ENCODE results near the gene ASXL2. TPM values are rescaled to one million over a fixed set of nuclear protein-coding genes. Genes with fewer than 3 reads are reported as not detected.
A peak's percentile ranks its signal among the peaks of the same experiment; 100 is the strongest.

The ASXL2 gene
- total and polyA plus RNA-seq, 2 of the 13 experiments (the other 11 are each of a cell fraction or from before 2014, with no cell fraction given): 12.1 to 19.2 TPM

DNA sequence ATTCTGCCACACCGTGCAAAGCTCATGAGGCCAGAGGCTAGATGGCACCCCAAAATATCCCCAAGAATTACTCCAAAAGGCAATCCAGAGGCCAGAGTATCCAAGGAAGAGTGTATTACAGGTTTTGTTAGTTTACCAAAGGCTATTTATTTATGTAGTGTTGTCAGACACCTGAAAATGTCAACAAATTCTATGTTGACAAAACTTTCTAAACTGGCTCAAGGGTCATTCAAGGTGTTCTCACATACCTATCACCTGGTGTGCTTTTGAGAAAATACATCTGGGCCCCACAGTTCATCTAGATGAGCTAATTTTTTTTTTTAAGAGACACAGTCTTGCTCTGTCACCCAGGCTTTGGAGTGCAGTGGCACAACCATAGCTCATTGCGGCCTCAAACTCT lies 192.5 kb downstream of the ASXL2 start (continued):
- peak; percentile 40; the same call in 1 of the 2 replicates for TF ChIP-seq PAXIP1 (CRISPR knock-in tag; conservative IDR thresholded peaks at IDR 0.05)
- TF ChIP-seq, protein P1, sequence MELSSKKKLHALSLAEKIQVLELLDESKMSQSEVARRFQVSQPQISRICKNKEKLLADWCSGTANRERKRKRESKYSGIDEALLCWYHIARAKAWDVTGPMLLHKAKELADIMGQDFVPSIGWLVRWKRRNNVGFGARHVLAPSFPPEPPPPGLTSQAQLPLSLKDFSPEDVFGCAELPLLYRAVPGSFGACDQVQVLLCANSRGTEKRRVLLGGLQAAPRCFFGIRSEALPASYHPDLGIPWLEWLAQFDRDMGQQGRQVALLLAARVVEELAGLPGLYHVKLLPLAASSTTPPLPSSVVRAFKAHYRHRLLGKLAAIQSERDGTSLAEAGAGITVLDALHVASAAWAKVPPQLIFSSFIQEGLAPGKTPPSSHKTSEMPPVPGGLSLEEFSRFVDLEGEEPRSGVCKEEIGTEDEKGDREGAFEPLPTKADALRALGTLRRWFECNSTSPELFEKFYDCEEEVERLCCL (CRISPR knock-in tag; IDR thresholded peaks at IDR 0.05; ENCODE audit: borderline replicate concordance): no peak
- no peak for TF ChIP-seq ZFP91 (CRISPR knock-in tag; IDR thresholded peaks at IDR 0.05; ENCODE audit: borderline replicate concordance)
- TF ChIP-seq POGK (CRISPR knock-in tag; conservative IDR thresholded peaks at IDR 0.05): no peak
- no peak for TF ChIP-seq FOXM1 (CRISPR knock-in tag; IDR thresholded peaks at IDR 0.05)
- no peak for TF ChIP-seq KLF16 (CRISPR knock-in tag; IDR thresholded peaks at IDR 0.05)
- no peak for TF ChIP-seq GTF2F1 (IDR thresholded peaks at IDR 0.05; ENCODE audit: low read length)
- 0 out of 2 replicates have a peak, but pooled peaks have one; percentile 14 for TF ChIP-seq GATAD2A (CRISPR knock-in tag; IDR thresholded peaks at IDR 0.05)
- TF ChIP-seq, protein P2, sequence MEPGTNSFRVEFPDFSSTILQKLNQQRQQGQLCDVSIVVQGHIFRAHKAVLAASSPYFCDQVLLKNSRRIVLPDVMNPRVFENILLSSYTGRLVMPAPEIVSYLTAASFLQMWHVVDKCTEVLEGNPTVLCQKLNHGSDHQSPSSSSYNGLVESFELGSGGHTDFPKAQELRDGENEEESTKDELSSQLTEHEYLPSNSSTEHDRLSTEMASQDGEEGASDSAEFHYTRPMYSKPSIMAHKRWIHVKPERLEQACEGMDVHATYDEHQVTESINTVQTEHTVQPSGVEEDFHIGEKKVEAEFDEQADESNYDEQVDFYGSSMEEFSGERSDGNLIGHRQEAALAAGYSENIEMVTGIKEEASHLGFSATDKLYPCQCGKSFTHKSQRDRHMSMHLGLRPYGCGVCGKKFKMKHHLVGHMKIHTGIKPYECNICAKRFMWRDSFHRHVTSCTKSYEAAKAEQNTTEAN (CRISPR knock-in tag; conservative IDR thresholded peaks at IDR 0.05): no peak
- no peak for TF ChIP-seq FIP1L1 (IDR thresholded peaks at IDR 0.05; ENCODE audit: borderline replicate concordance, insufficient read depth, low read depth, low read length)
- TF ChIP-seq ZNF136 (CRISPR knock-in tag; IDR thresholded peaks at IDR 0.05; ENCODE audit: low read depth): no peak
- TF ChIP-seq ZNF672 (CRISPR knock-in tag; IDR thresholded peaks at IDR 0.05): no peak
- TF ChIP-seq CHD4 (IDR thresholded peaks at IDR 0.05; ENCODE audit: borderline replicate concordance, low read length): no peak
- TF ChIP-seq RELA (CRISPR knock-in tag; IDR thresholded peaks at IDR 0.05): no peak
- TF ChIP-seq FOXP1 (IDR thresholded peaks at IDR 0.05): peak; percentile 35; the same call in 1 of the 2 replicates
- peak; percentile 77 for TF ChIP-seq FOXP1 (CRISPR knock-in tag; IDR thresholded peaks at IDR 0.05)
- TF ChIP-seq ZFP36L1 (CRISPR knock-in tag; IDR thresholded peaks at IDR 0.05): no peak
- TF ChIP-seq, protein P3, sequence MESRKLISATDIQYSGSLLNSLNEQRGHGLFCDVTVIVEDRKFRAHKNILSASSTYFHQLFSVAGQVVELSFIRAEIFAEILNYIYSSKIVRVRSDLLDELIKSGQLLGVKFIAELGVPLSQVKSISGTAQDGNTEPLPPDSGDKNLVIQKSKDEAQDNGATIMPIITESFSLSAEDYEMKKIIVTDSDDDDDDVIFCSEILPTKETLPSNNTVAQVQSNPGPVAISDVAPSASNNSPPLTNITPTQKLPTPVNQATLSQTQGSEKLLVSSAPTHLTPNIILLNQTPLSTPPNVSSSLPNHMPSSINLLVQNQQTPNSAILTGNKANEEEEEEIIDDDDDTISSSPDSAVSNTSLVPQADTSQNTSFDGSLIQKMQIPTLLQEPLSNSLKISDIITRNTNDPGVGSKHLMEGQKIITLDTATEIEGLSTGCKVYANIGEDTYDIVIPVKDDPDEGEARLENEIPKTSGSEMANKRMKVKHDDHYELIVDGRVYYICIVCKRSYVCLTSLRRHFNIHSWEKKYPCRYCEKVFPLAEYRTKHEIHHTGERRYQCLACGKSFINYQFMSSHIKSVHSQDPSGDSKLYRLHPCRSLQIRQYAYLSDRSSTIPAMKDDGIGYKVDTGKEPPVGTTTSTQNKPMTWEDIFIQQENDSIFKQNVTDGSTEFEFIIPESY (CRISPR knock-in tag; IDR thresholded peaks at IDR 0.05): no peak
- peak; percentile 43 for TF ChIP-seq FOXA3 (CRISPR knock-in tag; IDR thresholded peaks at IDR 0.05)
- no peak for TF ChIP-seq ZNF564 (CRISPR knock-in tag; IDR thresholded peaks at IDR 0.05)
